ENCODE measurements around the gene ZNF281.

DNA sequence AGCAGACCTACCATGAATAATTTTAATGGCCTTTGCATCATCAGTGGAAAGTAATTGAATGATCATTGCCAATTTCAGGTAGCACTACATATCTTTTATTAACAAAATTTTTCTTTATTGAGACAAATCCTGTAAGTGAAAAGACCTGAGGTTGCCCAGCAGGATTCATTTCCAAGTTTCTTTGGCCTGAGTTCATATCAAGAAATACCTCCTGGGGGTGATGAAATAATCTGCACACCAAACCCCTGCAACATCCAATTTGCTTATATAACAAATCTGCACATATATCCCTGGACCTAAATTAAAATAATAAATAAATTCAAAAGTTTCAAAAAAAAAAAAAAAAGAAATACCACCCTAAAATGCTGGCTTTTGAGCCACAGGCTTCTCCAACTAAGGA lies 27.3 kb upstream of the ZNF281 start:
- TF ChIP-seq, protein P1, sequence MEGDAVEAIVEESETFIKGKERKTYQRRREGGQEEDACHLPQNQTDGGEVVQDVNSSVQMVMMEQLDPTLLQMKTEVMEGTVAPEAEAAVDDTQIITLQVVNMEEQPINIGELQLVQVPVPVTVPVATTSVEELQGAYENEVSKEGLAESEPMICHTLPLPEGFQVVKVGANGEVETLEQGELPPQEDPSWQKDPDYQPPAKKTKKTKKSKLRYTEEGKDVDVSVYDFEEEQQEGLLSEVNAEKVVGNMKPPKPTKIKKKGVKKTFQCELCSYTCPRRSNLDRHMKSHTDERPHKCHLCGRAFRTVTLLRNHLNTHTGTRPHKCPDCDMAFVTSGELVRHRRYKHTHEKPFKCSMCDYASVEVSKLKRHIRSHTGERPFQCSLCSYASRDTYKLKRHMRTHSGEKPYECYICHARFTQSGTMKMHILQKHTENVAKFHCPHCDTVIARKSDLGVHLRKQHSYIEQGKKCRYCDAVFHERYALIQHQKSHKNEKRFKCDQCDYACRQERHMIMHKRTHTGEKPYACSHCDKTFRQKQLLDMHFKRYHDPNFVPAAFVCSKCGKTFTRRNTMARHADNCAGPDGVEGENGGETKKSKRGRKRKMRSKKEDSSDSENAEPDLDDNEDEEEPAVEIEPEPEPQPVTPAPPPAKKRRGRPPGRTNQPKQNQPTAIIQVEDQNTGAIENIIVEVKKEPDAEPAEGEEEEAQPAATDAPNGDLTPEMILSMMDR (IDR thresholded peaks at IDR 0.05; ENCODE audit: low read length), result no peak
- TF ChIP-seq EZH2 (optimal IDR thresholded peaks at IDR 0.05; ENCODE audit: low read depth, low read length) (no peak), EZH2phosphoT487 (IDR thresholded peaks at IDR 0.05; ENCODE audit: low read length) (no peak)

Measured in MM.1S (cell line).